ENCODE measurements around the gene ZNF581.

Gene ZNF581

GRCh38 chr19:55635334-55635717 lies 8.1 kb upstream of the ZNF581 start:
- DNase-seq, result no peak

- DNase-seq, result no peak
Observed at GRCh38 chr19:55635856-55636440, 7.5 kb upstream of the ZNF581 start.

DNA sequence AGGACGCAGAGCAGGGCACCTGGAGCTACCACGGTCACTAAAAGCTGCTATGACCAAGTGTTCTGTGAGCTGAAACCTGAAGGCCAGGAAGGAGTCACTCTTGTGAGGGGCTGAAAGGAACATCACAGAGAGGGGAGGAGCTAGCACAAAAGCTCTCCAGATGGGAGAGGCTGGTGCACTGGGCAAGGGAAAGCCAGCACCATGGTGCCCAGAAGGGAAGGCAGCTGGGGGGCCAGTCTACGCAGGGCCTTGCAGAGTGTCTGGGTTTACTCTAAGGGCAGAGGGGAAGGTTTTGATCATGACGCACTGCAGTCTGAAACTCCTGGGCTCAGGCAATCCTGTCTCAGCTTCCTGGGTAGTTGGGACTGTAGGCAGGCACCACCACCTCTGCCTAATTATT lies 6.7 kb upstream of the ZNF581 start:
- no peak for DNase-seq

DNA sequence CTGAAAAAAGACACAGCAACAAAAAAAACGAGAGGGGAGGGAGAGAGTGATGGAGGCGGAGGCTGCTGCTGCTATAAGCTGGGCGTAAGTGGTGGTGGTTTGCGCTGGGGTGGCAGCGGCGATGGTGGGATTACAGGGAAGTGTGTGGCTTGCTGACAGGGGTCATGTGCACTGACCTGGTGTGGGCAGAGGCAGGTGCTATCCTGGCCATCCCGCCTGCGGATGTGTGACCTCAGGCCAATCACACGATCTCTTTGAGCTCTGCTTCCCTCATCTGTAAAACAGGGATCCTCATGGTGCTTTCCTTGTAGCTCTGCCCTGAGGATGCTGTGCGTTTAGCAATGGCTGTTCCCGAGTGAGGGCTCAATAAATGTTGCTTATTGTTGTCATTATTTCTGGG lies 5.9 kb upstream of the ZNF581 start:
- DNase-seq, result no peak

- peak; percentile 75 for DNase-seq
Observed at GRCh38 chr19:55638864-55639359, 4.5 kb upstream of the ZNF581 start.

DNA sequence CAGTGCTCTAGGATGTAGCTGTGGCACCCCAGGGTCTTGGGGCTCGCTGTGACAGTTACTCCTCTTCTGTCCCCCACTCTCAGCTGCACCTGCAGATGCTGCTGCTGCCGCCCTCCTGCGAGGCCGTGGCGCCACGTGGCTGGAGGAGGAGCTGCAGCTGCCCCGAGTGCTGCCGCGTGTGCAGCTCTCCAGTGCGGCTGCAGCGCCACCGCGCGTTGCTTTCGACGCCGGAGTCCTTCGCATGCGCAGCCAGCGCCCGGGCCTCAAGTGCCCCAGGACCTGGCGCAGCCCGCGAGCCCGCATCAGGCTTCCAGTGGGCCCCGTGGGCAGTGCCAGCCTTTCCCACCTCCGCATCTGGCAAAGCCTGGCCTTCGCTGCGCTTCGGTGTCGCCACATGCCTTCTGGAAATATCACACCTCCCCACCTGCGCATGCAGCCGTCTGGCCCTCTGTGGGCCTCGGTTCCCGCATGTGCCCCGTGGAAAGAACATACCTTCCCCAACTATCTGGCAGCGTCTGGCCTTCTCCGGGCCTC lies 3.3 kb upstream of the ZNF581 start:
- peak; percentile 79 for DNase-seq

- peak; percentile 82 for DNase-seq
Observed at GRCh38 chr19:55640577-55641425, 2.6 kb upstream of the ZNF581 start, which contains the start of gene ZNF580. Gene ZNF580, plus strand, starts transcription at chr19:55641002. Its CDS starts 1,507 bp downstream, at chr19:55642509.

DNA sequence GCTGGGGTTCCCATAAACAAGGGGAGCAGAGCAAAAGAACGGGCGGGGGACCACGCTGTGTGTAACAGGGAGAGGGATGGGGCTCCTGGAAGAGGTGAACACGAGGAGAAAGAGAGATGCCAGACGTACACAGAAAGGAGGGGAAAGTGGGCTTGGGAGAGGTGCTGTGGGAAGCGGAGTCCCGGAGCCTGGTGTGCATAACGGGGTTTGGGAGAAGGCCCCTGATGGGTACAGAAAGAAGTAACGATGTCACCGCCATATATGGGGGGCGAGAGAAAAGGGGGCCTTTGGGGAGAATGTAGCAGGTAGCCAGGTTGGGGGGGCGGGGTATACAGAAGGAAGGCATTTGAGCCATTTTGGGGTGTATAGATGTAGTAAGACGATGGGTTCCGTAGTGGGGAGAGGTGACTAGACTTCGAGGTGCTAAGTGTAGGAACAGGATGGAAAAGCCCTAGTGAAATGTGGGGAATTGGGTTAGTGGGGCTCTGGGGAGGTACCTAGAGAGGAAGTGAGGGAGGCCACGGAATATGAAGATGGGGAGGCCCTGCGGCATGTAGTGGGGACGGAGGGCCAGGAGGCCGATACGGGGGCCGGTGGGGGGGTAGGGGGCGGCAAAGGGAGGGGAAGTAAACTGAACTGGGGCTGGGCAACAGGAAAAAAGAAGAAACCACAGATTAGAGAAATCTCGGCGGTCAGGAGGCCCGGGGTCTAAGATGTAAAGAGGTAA lies 1.9 kb upstream of the ZNF581 start:
- peak; percentile 60 for DNase-seq

GRCh38 chr19:55642153-55643002 lies 1.1 kb upstream of the ZNF581 start:
- DNase-seq, result peak; percentile 64

- no peak for DNase-seq
Observed at GRCh38 chr19:55643887-55644176, 383 bp downstream of the ZNF581 start.

DNA sequence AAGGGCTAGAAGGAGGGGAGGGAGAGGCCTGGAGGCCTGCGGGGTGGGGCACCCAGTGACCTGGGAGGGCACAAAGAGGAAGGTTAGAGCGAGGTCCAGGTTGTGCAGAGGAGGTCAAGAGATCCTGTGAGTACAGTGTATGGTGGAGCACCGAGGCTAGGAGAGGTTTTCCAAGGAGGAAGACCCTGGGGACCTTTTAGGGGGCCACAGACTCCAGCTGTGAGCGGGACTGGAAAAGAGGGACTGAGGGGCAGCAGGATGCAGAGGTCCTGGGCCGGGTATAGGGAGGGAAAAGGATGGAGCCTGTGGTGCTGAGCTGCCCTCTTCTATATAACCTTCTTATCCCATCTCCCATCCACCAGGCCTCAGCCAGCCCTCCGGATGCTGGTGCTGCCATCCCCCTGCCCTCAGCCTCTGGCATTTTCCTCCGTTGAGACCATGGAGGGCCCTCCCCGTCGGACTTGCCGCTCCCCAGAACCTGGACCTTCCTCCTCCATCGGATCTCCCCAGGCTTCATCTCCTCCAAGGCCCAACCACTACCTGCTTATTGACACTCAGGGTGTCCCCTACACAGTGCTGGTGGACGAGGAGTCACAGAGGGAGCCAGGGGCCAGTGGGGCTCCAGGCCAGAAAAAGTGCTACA lies 863 bp downstream of the ZNF581 start:
- DNase-seq, result no peak

DNA sequence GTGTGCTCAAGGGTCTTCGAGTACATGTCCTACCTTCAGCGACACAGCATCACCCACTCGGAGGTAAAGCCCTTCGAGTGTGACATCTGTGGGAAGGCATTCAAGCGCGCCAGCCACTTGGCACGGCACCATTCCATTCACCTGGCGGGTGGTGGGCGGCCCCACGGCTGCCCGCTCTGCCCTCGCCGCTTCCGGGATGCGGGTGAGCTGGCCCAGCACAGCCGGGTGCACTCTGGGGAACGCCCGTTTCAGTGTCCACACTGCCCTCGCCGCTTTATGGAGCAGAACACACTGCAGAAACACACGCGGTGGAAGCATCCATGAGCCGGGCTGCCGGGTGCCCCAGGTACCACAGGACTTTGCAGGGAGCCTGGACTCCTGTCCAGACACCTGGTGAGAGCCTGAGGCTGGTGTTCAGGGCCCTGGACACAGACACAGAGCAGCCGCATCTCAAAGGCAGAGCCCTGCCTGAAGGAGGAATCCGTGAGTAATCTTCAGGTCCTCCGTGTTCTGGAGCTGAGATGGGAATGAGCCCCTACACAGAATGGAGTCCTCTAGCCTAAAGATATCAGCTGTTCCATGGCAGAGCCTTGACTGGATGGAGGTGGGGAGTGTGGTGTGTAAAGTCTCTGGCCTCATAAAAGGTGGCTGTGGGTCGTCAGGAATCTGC lies 1.5 kb downstream of the ZNF581 start:
- no peak for DNase-seq

GRCh38 chr19:55645512-55645881 lies 2.0 kb downstream of the ZNF581 start:
- no peak for DNase-seq

DNA sequence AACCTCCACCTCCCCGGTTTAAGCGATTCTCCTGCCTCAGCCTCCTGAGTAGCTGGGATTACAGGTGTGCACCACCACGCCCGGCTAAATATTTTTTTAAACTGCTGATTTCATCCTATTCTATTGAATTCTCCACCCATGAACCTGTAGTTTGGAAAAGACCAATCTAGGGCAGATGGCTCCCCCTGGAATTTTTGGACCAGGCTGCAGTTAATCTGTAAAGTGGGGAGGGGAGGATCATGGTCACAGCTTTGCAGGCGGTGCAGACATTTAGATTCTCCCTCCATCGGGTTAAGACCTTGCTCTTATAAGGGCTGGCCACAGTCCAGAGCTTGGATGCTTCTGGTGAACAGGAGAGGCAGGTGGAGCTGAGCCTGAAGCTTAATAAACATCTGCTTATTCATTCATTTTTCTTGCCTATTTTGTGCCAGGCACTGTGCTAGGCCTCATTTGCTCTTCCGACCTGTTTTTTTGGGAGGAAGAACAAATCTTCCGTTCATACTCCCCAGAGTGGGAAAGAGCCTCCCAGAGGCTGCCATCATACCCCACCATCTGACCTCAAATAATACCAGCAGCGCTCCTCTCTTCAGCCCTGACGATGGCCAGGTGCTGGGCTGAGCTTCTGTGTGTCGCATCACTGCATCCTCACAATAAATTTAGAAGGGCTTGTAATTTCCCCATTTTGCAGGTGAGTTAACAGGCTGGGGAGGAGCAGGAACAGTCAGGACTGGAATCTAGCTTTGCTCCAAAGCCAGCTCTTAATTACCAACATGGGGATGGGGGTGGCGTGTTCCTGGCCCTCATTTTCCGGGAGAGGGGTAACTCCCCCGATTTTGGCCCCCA lies 3.7 kb downstream of the ZNF581 start:
- DNase-seq, result no peak

DNA sequence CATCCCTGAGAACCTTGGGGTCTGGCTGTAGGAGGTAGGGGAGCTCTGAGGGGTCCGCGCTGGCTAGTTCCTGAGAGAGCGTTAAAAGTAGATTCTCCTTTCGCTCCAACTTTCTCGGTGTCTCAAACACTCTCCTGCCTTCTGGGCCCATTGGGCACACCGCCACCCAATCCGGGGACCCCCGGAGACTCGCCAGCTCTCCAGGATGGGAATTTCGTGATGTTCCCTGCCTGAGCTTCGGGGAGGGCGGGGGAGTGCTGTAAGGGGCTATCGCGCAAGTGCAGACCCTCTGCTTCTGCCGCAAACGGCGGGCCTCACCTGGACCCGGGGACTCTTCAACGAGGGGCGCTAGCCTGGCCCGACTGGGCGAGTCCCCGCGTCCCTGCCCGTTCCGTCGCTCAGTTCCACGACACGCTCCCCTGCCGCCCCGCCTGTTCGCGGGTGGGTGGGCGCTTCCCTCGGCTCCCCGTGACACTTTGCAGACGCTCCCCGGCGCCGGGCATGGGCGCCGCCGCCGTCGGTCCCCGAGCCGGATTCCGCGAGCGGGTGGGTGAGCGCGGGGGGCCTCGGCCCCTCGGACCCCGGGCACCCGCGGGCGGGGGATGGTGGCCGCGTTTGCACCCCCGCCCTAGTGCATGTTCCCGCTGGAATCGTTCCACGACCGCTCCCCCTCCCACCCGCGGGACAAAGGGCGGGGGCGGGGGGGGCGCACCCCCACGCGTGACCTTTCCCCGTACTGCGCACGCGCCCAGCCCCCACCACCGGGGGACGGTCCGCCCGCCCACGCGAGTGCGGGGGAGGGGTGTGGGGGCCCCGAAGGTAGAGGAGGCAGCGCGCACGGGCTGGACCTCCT lies 4.5 kb downstream of the ZNF581 start, which contains the start of gene CCDC106:
CCDC106 (plus strand) TSS at position 481 of the 853 bp plus-strand sequence. CDS start 835 bp downstream, outside the sequence.
- DNase-seq, result peak; percentile 52

DNA sequence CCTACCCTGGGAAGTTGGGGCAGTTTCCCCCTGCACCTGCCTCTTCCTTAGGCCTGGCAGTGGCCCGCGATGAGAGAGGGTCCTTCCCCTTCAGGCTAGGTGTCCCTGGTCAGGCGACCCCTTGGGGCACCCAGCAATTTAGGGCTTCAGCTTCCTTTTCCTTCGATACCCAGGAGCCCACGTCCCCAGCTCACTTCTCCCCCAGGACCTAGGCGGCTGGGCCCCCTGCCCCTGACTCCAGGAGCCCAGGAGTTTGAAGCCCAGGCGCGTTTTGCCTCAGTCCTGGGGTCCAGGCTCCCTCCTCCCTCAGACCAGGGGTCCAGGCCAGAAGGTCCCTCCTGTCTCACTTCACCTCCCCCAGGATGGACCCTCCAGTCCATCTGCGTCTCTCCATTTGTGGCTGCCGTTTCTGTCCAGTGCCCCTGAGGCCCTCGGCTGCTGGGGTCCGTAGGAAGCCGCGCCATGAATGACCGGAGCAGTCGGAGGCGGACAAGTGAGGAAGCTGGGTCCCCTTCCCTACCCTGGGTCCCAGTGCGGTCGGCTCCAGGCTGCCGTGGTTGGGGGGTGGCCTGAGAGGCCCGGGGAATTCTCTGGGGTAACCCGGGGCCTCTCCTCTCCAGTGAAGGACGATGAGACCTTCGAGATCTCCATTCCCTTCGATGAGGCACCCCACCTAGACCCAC lies 5.3 kb downstream of the ZNF581 start:
- no peak for DNase-seq

GRCh38 chr19:55649268-55650125 lies 6.0 kb downstream of the ZNF581 start:
- no peak for DNase-seq

DNA sequence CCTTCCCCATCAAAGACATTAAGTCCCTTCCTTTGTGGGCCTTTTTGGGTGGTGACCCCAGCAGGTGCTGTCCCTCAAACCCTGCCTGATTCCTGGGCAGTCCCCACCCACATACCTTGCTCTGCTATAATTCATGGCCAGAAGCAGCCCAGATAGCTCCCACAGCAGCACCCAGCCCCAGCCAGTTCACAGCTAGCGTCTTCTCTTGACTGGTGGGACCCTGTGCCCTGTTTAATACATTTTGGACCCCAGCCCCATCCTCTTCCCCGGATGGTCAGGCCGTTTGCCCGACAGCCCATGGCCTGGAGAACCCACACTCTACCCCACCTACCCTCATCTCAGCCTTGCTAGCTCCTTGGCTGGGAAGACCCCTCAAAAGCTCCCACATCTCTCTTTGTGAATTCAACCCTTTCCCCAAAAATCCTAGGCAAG lies 6.7 kb downstream of the ZNF581 start:
- no peak for DNase-seq
